Fibroblast of the aortic adventitia (primary cell): ENCODE results near the gene IL24. TPM values are rescaled to one million over a fixed set of nuclear protein-coding genes. Genes with fewer than 3 reads are reported as not detected.

Source experiments
- DNase-seq: peaks from one replicate; pipeline ENCODE4 v3.0.0-alpha.2; 2010; ENCODE audit warnings: low read depth
- H3K4me3 ChIP-seq: 2 replicates; pipeline ENCODE4 v1.5.1; 2011; ENCODE audit warnings: low read depth, mild to moderate bottlenecking, control low read depth, low read length, moderate library complexity
- CTCF ChIP-seq: IDR thresholded peaks from 2 replicates; pipeline ENCODE4 v1.5.1; 2011; ENCODE audit warnings: mild to moderate bottlenecking, low read length, control low read depth, inconsistent platforms; ENCODE audit not compliant: insufficient read depth
- total RNA-seq: library from RNA; depleted of rRNA; stranded (reverse); fragments of >200 nt; gene quantifications from 2 replicates; pipeline ENCODE4 v1.2.3, GENCODE V29; 2012; ENCODE audit warnings: low replicate concordance

Gene IL24
- total RNA-seq, 1 donor = not detected

- TF ChIP-seq CTCF = no peak
- no peak overlapping the region for H3K4me3 ChIP-seq
- no peak for DNase-seq
These were observed 30.0 kb upstream of the IL24 start for GRCh38 chr1:206867239-206867638.

- no peak for TF ChIP-seq CTCF
- no peak for DNase-seq
- H3K4me3 ChIP-seq = no peak overlapping the region
These were observed 29.5 kb upstream of the IL24 start for GRCh38 chr1:206867716-206868115.

GRCh38 chr1:206868264-206868663, 29.0 kb upstream of the IL24 start:
- no peak for DNase-seq
- no peak for TF ChIP-seq CTCF
- H3K4me3 ChIP-seq = no peak overlapping the region

- no peak for TF ChIP-seq CTCF
- no peak overlapping the region for H3K4me3 ChIP-seq
- no peak for DNase-seq
These were observed 25.1 kb upstream of the IL24 start for GRCh38 chr1:206872139-206872538.

GRCh38 chr1:206873603-206874188, 23.5 kb upstream of the IL24 start:
- TF ChIP-seq CTCF = no peak
- no peak for DNase-seq
- no peak overlapping the region for H3K4me3 ChIP-seq

GRCh38 chr1:206875752-206876377, 21.4 kb upstream of the IL24 start:
- H3K4me3 ChIP-seq = no peak overlapping the region
- DNase-seq = no peak
- TF ChIP-seq CTCF = no peak

GRCh38 chr1:206878456-206878855, 18.8 kb upstream of the IL24 start:
- TF ChIP-seq CTCF = no peak
- DNase-seq = no peak
- H3K4me3 ChIP-seq = no peak overlapping the region
